Measurements from ENCODE around the gene ZNF490.

DNA sequence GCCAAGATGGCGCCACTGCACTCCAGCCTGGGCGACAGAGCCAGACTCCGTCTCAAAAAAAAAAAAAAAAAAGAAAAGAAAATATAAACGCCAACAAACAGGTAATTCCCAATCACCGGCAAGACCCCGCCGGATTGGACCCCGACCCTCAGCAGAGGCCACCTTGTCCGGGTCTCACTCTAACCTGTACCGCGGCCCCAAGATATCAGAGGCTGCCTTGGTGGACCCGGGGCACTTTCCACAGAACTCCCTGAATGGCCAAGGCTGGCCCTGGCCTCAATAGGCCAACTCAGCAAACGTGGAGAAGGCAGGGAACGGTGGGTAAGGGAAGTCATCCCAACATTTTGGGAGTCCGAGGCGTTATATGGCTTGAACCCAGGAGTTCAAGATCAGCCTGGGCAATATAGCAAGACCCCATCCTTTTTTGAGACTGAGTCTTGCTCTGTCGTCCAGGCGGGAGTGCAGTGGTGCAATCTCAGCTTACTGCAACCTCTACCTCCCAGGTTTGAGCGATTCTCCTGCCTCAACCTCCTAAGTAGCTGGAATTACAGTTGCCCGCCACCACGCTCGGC, 28.1 kb upstream of the ZNF490 start:
- TF ChIP-seq CTCF (IDR thresholded peaks at IDR 0.05): no peak
- no peak for TF ChIP-seq POLR2A (IDR thresholded peaks at IDR 0.05)
